ENCODE data around the gene TASOR2. TPM values are rescaled to one million over a fixed set of nuclear protein-coding genes. Genes with fewer than 3 reads are reported as not detected.

TASOR2 gene
- total RNA-seq, 1 donor from 2014 or later, result 48.5 TPM

GRCh38 chr10:5656737-5657579 is 27.7 kb upstream of the TASOR2 start:
- no peak for DNase-seq (ENCODE audit: low spot score)

GRCh38 chr10:5658871-5659618 is 25.6 kb upstream of the TASOR2 start:
- no peak for DNase-seq (ENCODE audit: low spot score)

- DNase-seq (ENCODE audit: low spot score), result peak; percentile 69
These were observed 24.7 kb upstream of the TASOR2 start for GRCh38 chr10:5659702-5660528.

GRCh38 chr10:5661043-5661442 is 23.6 kb upstream of the TASOR2 start:
- no peak for DNase-seq (ENCODE audit: low spot score)

- DNase-seq (ENCODE audit: low spot score), result no peak
These were observed 21.7 kb upstream of the TASOR2 start for GRCh38 chr10:5662708-5663579.

GRCh38 chr10:5663692-5664427 is 20.8 kb upstream of the TASOR2 start:
- DNase-seq (ENCODE audit: low spot score), result no peak

- DNase-seq (ENCODE audit: low spot score), result no peak
These were observed 19.1 kb upstream of the TASOR2 start for GRCh38 chr10:5665373-5666007.

- DNase-seq (ENCODE audit: low spot score), result peak; percentile 65
These were observed 18.4 kb upstream of the TASOR2 start, which contains the start of gene ASB13 for GRCh38 chr10:5666008-5666840. TSS of gene ASB13 (minus strand) at chr10:5666595. CDS start at chr10:5666551, 44 bp downstream.

GRCh38 chr10:5666841-5667630 is 17.6 kb upstream of the TASOR2 start:
- no peak for DNase-seq (ENCODE audit: low spot score)

GRCh38 chr10:5668429-5668828 is 16.2 kb upstream of the TASOR2 start:
- no peak for DNase-seq (ENCODE audit: low spot score)

- DNase-seq (ENCODE audit: low spot score), result no peak
These were observed 15.0 kb upstream of the TASOR2 start for GRCh38 chr10:5669604-5670003.

GRCh38 chr10:5670662-5671375 is 13.8 kb upstream of the TASOR2 start:
- DNase-seq (ENCODE audit: low spot score), result no peak

GRCh38 chr10:5678397-5679036 is 6.1 kb upstream of the TASOR2 start:
- no peak for DNase-seq (ENCODE audit: low spot score)

- DNase-seq (ENCODE audit: low spot score), result no peak
These were observed 5.6 kb upstream of the TASOR2 start for GRCh38 chr10:5679037-5679435.

GRCh38 chr10:5679606-5680005 is 5.0 kb upstream of the TASOR2 start:
- DNase-seq (ENCODE audit: low spot score), result no peak

- no peak for DNase-seq (ENCODE audit: low spot score)
These were observed 2.7 kb upstream of the TASOR2 start for GRCh38 chr10:5681930-5682329.

GRCh38 chr10:5683065-5683464 is 1.6 kb upstream of the TASOR2 start:
- DNase-seq (ENCODE audit: low spot score), result no peak
